NT2/D1 (cell line): ENCODE measurements around the gene KRT75.

ENCODE experiments used
- DNase-seq: peaks from one replicate; pipeline ENCODE4 v3.0.0-alpha.2; 2011; ENCODE audit warnings: low read depth, low spot score
- H3K27me3 ChIP-seq: 2 replicates; pipeline ENCODE4 v1.6.0; 2011; ENCODE audit warnings: mild to moderate bottlenecking; ENCODE audit not compliant: insufficient read length, insufficient read depth
- H3K36me3 ChIP-seq: 2 replicates; pipeline ENCODE4 v1.6.1; 2011; ENCODE audit warnings: mild to moderate bottlenecking, low read length, mixed read lengths; ENCODE audit not compliant: insufficient read depth, insufficient read length
- H3K4me1 ChIP-seq: 2 replicates; pipeline ENCODE4 v1.5.1; 2011; ENCODE audit not compliant: insufficient read depth, insufficient read length
- H3K4me3 ChIP-seq: 2 replicates; pipeline ENCODE4 v1.5.1; 2011; ENCODE audit warnings: low read depth; ENCODE audit not compliant: insufficient read length
- H3K9ac ChIP-seq: 2 replicates; pipeline ENCODE4 v1.6.0; 2011; ENCODE audit warnings: low read depth; ENCODE audit not compliant: insufficient read length
- H3K9me3 ChIP-seq: 2 replicates; pipeline ENCODE4 v1.5.1; 2011; ENCODE audit warnings: mild to moderate bottlenecking, low read length; ENCODE audit not compliant: insufficient read depth
- SUZ12 ChIP-seq: IDR thresholded peaks from 2 replicates; pipeline ENCODE4 v1.6.1; 2011; ENCODE audit not compliant: insufficient read length, insufficient read depth; ENCODE audit errors: extremely low read depth
- YY1 ChIP-seq: IDR thresholded peaks from 2 replicates; pipeline ENCODE4 v1.6.1; 2011; ENCODE audit not compliant: insufficient read length, insufficient read depth
- ZNF274 ChIP-seq: IDR thresholded peaks from 2 replicates; pipeline ENCODE4 v1.6.1; 2011; ENCODE audit warnings: mild to moderate bottlenecking, low read depth, low read length

The KRT75 gene

DNA sequence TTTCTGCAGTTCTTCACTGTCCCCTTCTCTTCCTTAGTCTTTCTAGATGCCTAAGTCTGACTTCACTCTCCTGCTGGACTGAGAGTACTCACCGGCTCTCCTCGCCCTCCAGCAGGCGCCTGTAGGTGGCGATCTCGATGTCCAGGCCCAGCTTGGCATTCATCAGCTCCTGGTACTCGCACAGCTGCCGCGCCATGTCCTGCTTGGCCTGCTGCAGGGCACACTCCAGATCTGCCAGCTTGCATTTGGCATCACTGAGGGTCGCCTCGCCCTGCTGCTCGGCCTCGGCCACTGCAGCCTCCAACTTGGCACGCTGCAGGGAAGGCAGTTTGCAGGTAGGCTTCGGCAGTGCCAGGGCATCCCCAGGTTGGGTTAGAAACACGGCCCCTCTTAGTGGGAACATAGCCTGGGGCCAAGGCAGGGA lies 53.9 kb downstream of the KRT75 start:
- TF ChIP-seq ZNF274, result no peak
- TF ChIP-seq YY1, result no peak
- TF ChIP-seq SUZ12, result no peak
- peak; percentile 8 for DNase-seq
- Histone ChIP-seq H3K4me1 (no peaks in the 10 kb centered on the region), H3K4me3 (no peak overlapping the region), H3K9me3 (no peaks in the 10 kb centered on the region), H3K36me3 (no peaks in the 10 kb centered on the region), H3K27me3 (no peaks in the 10 kb centered on the region), H3K9ac (no peak overlapping the region)

- Histone ChIP-seq H3K27me3 (no peaks in the 10 kb centered on the region), H3K4me1 (no peaks in the 10 kb centered on the region), H3K4me3 (no peak overlapping the region), H3K36me3 (no peaks in the 10 kb centered on the region), H3K9me3 (no peaks in the 10 kb centered on the region), H3K9ac (no peak overlapping the region)
- no peak for DNase-seq
- TF ChIP-seq ZNF274 (no peak), SUZ12 (no peak), YY1 (no peak)
Measured at GRCh38 chr12:52379536-52379935, 54.6 kb downstream of the KRT75 start.

- Histone ChIP-seq H3K4me1 (no peaks in the 10 kb centered on the region), H3K36me3 (no peaks in the 10 kb centered on the region), H3K4me3 (no peak overlapping the region), H3K9me3 (peaks cover 9% of the 10 kb centered on the region; the same call in 1 of the 2 replicates), H3K27me3 (no peaks in the 10 kb centered on the region), H3K9ac (no peak overlapping the region)
- TF ChIP-seq SUZ12 (no peak), ZNF274 (no peak), YY1 (no peak)
- no peak for DNase-seq
Measured at GRCh38 chr12:52378091-52378490, 56.1 kb downstream of the KRT75 start.

- TF ChIP-seq SUZ12, result no peak
- TF ChIP-seq ZNF274, result no peak
- TF ChIP-seq YY1, result no peak
- Histone ChIP-seq H3K9ac (no peak overlapping the region), H3K27me3 (no peaks in the 10 kb centered on the region), H3K4me1 (no peaks in the 10 kb centered on the region), H3K9me3 (peaks cover 9% of the 10 kb centered on the region; the same call in 1 of the 2 replicates), H3K36me3 (no peaks in the 10 kb centered on the region), H3K4me3 (no peak overlapping the region)
- DNase-seq, result no peak
Measured at GRCh38 chr12:52377266-52377665, 56.9 kb downstream of the KRT75 start.
